IMR-90 (cell line): ENCODE data around the gene SAT1. TPM values are rescaled to one million over a fixed set of nuclear protein-coding genes. Genes with fewer than 3 reads are reported as not detected.

Source experiments
- ATAC-seq: fragments of 200-7000 bp; cut with Tn5 transposase; 2 replicates; pipeline ENCODE4 v1.9.1; 2020; ENCODE audit warnings: low read depth, mild to moderate bottlenecking, moderate library complexity
- BruUV-seq: library from RNA; stranded (reverse); fragments of 400-500 nt; replicated peaks from 2 replicates; lab custom pipeline; 2021; lab: Mats Ljungman, UMichigan
- CTCF ChIA-PET: fragments of 300-600 bp; formaldehyde crosslinking; extraction: SDS; loops from one replicate; lab custom pipeline; 2021; ENCODE audit warnings: antibody characterized with exemption; lab: Yijun Ruan, JAX
- POLR2A ChIA-PET: fragments of 300-600 bp; sonication (Branson Sonifier 250); formaldehyde crosslinking; loops from one replicate; lab custom pipeline; 2022; ENCODE audit warnings: antibody characterized with exemption; ENCODE audit not compliant: unreplicated experiment; lab: Charles Lee
- DNase-seq: peaks from one replicate; pipeline ENCODE4 v3.0.0; 2013
- H2AFZ ChIP-seq: replicated peaks from 2 replicates; pipeline ENCODE3; 2013; ENCODE audit warnings: low read length, mild to moderate bottlenecking; ENCODE audit not compliant: poor library complexity
- H2AK5ac ChIP-seq: 2 replicates; pipeline ENCODE4 v1.6.1; 2013; ENCODE audit warnings: low read depth, low read length, inconsistent platforms
- H2AK9ac ChIP-seq: replicated peaks from 2 replicates; pipeline ENCODE3; 2013; ENCODE audit warnings: mild to moderate bottlenecking, low read depth, low read length, moderate library complexity; ENCODE audit not compliant: poor library complexity
- H2BK120ac ChIP-seq: 2 replicates; pipeline ENCODE4 v1.6.1; 2013; ENCODE audit warnings: low read depth, low read length, inconsistent platforms
- H2BK15ac ChIP-seq: 3 replicates; pipeline ENCODE4 v1.6.1; 2013; ENCODE audit warnings: low read depth, low read length, inconsistent platforms
- H2BK20ac ChIP-seq: 2 replicates; pipeline ENCODE4 v1.6.1; 2013; ENCODE audit warnings: low read depth, mild to moderate bottlenecking, inconsistent platforms, low read length, moderate library complexity
- H2BK5ac ChIP-seq: 2 replicates; pipeline ENCODE4 v1.6.1; 2013; ENCODE audit warnings: mild to moderate bottlenecking, low read depth, low read length, inconsistent platforms; ENCODE audit not compliant: poor library complexity, severe bottlenecking
- H3K14ac ChIP-seq: replicated peaks from 2 replicates; pipeline ENCODE4 v1.6.1; 2013; ENCODE audit warnings: low read depth, low read length, inconsistent platforms
- H3K18ac ChIP-seq: 2 replicates; pipeline ENCODE4 v1.6.1; 2013; ENCODE audit warnings: low read depth, low read length, control low read depth
- H3K23ac ChIP-seq: 2 replicates; pipeline ENCODE4 v1.6.1; 2013; ENCODE audit warnings: low read depth, low read length, inconsistent platforms
- H3K27ac ChIP-seq: 2 replicates; pipeline ENCODE4 v1.5.1; 2013; ENCODE audit warnings: mild to moderate bottlenecking, control low read depth, low read length; ENCODE audit not compliant: insufficient read depth
- H3K27me3 ChIP-seq: 2 replicates; pipeline ENCODE4 v1.6.1; 2013; ENCODE audit warnings: low read length; ENCODE audit not compliant: control insufficient read depth, insufficient read depth
- H3K36me3 ChIP-seq: 2 replicates; pipeline ENCODE4 v1.6.1; 2013; ENCODE audit warnings: low read length, mixed read lengths; ENCODE audit not compliant: control insufficient read depth, insufficient read depth
- H3K4ac ChIP-seq: 2 replicates; pipeline ENCODE4 v1.6.1; 2013; ENCODE audit warnings: low read depth, low read length, inconsistent platforms
- H3K4me1 ChIP-seq: 2 replicates; pipeline ENCODE4 v1.6.1; 2013; ENCODE audit warnings: low read length, mixed read lengths; ENCODE audit not compliant: control insufficient read depth, insufficient read depth
- H3K4me2 ChIP-seq: 2 replicates; pipeline ENCODE4 v1.6.1; 2013; ENCODE audit warnings: low read depth, mild to moderate bottlenecking, control low read depth, low read length, moderate library complexity
- H3K4me3 ChIP-seq: 2 replicates; pipeline ENCODE4 v1.5.1; 2013; ENCODE audit warnings: low read depth, mild to moderate bottlenecking, control low read depth, low read length, moderate library complexity; ENCODE audit not compliant: insufficient read depth
- H3K56ac ChIP-seq: 2 replicates; pipeline ENCODE4 v1.6.1; 2013; ENCODE audit warnings: low read length, inconsistent platforms; ENCODE audit not compliant: insufficient read depth; ENCODE audit errors: extremely low read depth
- H3K79me1 ChIP-seq, 2 experiments: 2 replicates each; pipeline ENCODE4 v1.6.1; 2013; ENCODE audit warnings: low read length in 2 of 2, inconsistent platforms in 1 of 2, low read depth in 1 of 2
- H3K9ac ChIP-seq: 2 replicates; pipeline ENCODE4 v1.6.1; 2013; ENCODE audit warnings: low read depth, low read length, control low read depth
- H3K9me1 ChIP-seq: 2 replicates; pipeline ENCODE4 v1.6.1; 2013; ENCODE audit warnings: low read length, inconsistent platforms; ENCODE audit not compliant: insufficient read depth
- H3K9me3 ChIP-seq: 2 replicates; pipeline ENCODE4 v1.6.1; 2013; ENCODE audit warnings: low read length; ENCODE audit not compliant: control insufficient read depth, insufficient read depth
- H4K20me1 ChIP-seq: 2 replicates; pipeline ENCODE4 v1.6.1; 2013; ENCODE audit warnings: low read length, inconsistent platforms; ENCODE audit not compliant: insufficient read depth
- H4K5ac ChIP-seq: 2 replicates; pipeline ENCODE4 v1.6.1; 2013; ENCODE audit warnings: mild to moderate bottlenecking, low read depth, low read length, control low read depth
- H4K8ac ChIP-seq, 2 experiments: 2 replicates each; pipeline ENCODE4 v1.6.1; 2013; ENCODE audit warnings: low read depth in 2 of 2, low read length in 2 of 2, control low read depth in 1 of 2, inconsistent platforms in 1 of 2
- H4K91ac ChIP-seq: 2 replicates; pipeline ENCODE4 v1.6.1; 2013; ENCODE audit warnings: low read depth, low read length, inconsistent platforms; ENCODE audit not compliant: insufficient read depth
- BHLHE40 ChIP-seq: fragments of 150-350 bp; IDR thresholded peaks from 2 replicates; pipeline ENCODE4 v1.6.1; 2016; ENCODE audit warnings: mild to moderate bottlenecking, low read depth, low read length
- CEBPB ChIP-seq: IDR thresholded peaks from 2 replicates; pipeline ENCODE4 v1.6.1; 2012; ENCODE audit warnings: low read depth, low read length, improper control_type of control experiment
- CHD1 ChIP-seq: IDR thresholded peaks from 2 replicates; pipeline ENCODE4 v1.6.1; 2012; ENCODE audit warnings: low read depth, low read length, improper control_type of control experiment
- FOS ChIP-seq: fragments of 150-350 bp; IDR thresholded peaks from 2 replicates; pipeline ENCODE4 v1.6.1; 2016; ENCODE audit warnings: low read depth, low read length
- MAFK ChIP-seq: IDR thresholded peaks from 2 replicates; pipeline ENCODE4 v1.6.1; 2012; ENCODE audit warnings: low read depth, low read length, improper control_type of control experiment
- MAZ ChIP-seq: IDR thresholded peaks from 2 replicates; pipeline ENCODE4 v1.6.1; 2012; ENCODE audit warnings: low read depth, mild to moderate bottlenecking, low read length, improper control_type of control experiment, moderate library complexity, borderline replicate concordance
- MXI1 ChIP-seq: IDR thresholded peaks from 2 replicates; pipeline ENCODE4 v1.6.1; 2012; ENCODE audit warnings: low read depth, mild to moderate bottlenecking, low read length, moderate library complexity, borderline replicate concordance
- NFE2L2 ChIP-seq: fragments of 150-350 bp; IDR thresholded peaks from 2 replicates; pipeline ENCODE4 v1.6.1; 2016; ENCODE audit warnings: low read depth, mild to moderate bottlenecking, low read length
- POLR2A ChIP-seq: IDR thresholded peaks from 2 replicates; pipeline ENCODE4 v1.6.1; 2012; ENCODE audit warnings: mild to moderate bottlenecking, low read depth, low read length
- RAD21 ChIP-seq: IDR thresholded peaks from 2 replicates; pipeline ENCODE4 v1.6.1; 2012; ENCODE audit warnings: low read length, improper control_type of control experiment
- RCOR1 ChIP-seq: IDR thresholded peaks from 2 replicates; pipeline ENCODE4 v1.6.1; 2012; ENCODE audit warnings: mild to moderate bottlenecking, low read length, improper control_type of control experiment; ENCODE audit not compliant: insufficient replicate concordance
- RFX5 ChIP-seq: IDR thresholded peaks from 2 replicates; pipeline ENCODE4 v1.8.0; 2012; ENCODE audit warnings: low read depth, mild to moderate bottlenecking, low read length, moderate library complexity
- SMC3 ChIP-seq: fragments of 150-350 bp; IDR thresholded peaks from 2 replicates; pipeline ENCODE4 v1.6.1; 2016; ENCODE audit warnings: low read depth, mild to moderate bottlenecking, antibody characterized with exemption, low read length, moderate library complexity
- WGBS, 2 experiments: methylation state at CpG; one replicate each; pipeline versions ENCODE4 v1.1.5 to v1.1.7; 2013; ENCODE audit warnings: missing lambda C conversion rate in 2 of 2; ENCODE audit not compliant: insufficient read length in 1 of 2; ENCODE audit errors: extremely low coverage in 2 of 2; 5-methylcytosine and 5-hydroxymethylcytosine counted together
- dilution Hi-C: fragments of 300-500 bp; cut with HindIII; formaldehyde crosslinking; loops from one replicate; pipeline ENCODE4 v1.14.3; 2018; ENCODE audit warnings: low sequenced_read_pairs; ENCODE audit not compliant: unreplicated experiment
- in situ Hi-C: fragments of 300-500 bp; cut with MboI; formaldehyde crosslinking; loops from 3 replicates; pipeline ENCODE4 v1.14.3; 2019; ENCODE audit warnings: low sequenced_read_pairs, inconsistent platforms, mixed read lengths
- intact Hi-C: fragments of 100-400 bp; cut with micrococcal nuclease; formaldehyde crosslinking; loops from 2 replicates; pipeline ENCODE4 v1.10.0; 2022
- polyA plus RNA-seq, 3 experiments: library from polyadenylated mRNA; depleted of rRNA; stranded (reverse); fragments of >200 nt; gene quantifications; 2 replicates each; pipeline ENCODE4 v1.2.3, GENCODE V29; 2012; ENCODE audit warnings: low replicate concordance in 1 of 3
- total RNA-seq: library from RNA; depleted of rRNA; stranded (reverse); fragments of >200 nt; gene quantifications from 2 replicates; pipeline ENCODE4 v1.2.3, GENCODE V29; 2012
- TF ChIP-seq, protein P1 (sequence below): fragments of 150-350 bp; IDR thresholded peaks from 2 replicates; pipeline ENCODE4 v1.6.1; 2017; ENCODE audit warnings: mild to moderate bottlenecking, antibody characterized with exemption, low read length, low read depth
- TF ChIP-seq, protein P2 (sequence below): fragments of 150-350 bp; IDR thresholded peaks from 2 replicates; pipeline ENCODE4 v1.6.1; 2016; ENCODE audit warnings: low read depth, mild to moderate bottlenecking, low read length, moderate library complexity, borderline replicate concordance
- TF ChIP-seq, protein P3 (sequence below): conservative IDR thresholded peaks from 2 replicates; pipeline ENCODE4 v1.5.1; 2012; ENCODE audit warnings: mild to moderate bottlenecking, low read depth, low read length, improper control_type of control experiment

SAT1 gene
- total and polyA plus RNA-seq, 2 of the 4 experiments (the other 2 are of a cell fraction): 55.9 to 92.8 TPM

DNA sequence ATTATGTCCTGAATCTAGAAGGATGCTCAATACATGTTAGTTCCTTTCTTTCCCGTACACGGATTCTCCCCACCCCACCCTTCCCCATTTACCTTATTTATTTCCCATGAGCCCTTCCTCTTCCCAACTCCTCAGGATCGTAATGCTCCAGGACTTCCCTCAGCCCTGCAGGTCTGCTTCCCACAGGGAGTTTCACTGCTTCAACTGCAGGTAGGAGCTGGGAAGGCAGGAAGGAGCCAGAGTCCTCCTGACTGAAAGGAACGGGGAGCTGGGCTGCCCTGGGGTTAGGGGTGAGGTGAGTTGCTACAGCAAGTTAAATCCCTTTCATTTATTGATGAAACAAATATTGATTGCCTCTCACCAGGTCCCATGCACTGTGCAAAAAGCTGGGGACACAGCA, 33.2 kb downstream of the SAT1 start:
- Histone ChIP-seq H3K9me1 (no peaks in the 10 kb centered on the region), H4K20me1 (no peaks in the 10 kb centered on the region), H3K4me3 (no peak overlapping the region), H3K79me1 (no peaks in the 10 kb centered on the region), H2BK20ac (no peak overlapping the region), H2AK9ac (no peak overlapping the region), H3K9me3 (peaks cover 2% of the 10 kb centered on the region), H3K14ac (no peak overlapping the region), H2BK120ac (no peak overlapping the region), H4K91ac (no peak overlapping the region), H3K23ac (no peak overlapping the region), H2BK5ac (no peak overlapping the region), H3K9ac (no peak overlapping the region), H4K5ac (no peak overlapping the region), H3K4me2 (no peak overlapping the region), H3K27me3 (no peaks in the 10 kb centered on the region; the same call in 1 of the 2 replicates), H3K18ac (no peak overlapping the region), H3K4ac (no peak overlapping the region), H2BK15ac (no peak overlapping the region), H4K8ac (no peak overlapping the region), H3K27ac (no peak overlapping the region), H3K36me3 (no peaks in the 10 kb centered on the region), H3K56ac (no peak overlapping the region), H2AFZ (no peak overlapping the region), H2AK5ac (no peak overlapping the region), H3K4me1 (no peaks in the 10 kb centered on the region)
- BruUV-seq: no TSS peak
- intact Hi-C loops (no loop called here), in situ Hi-C loops (no loop called here), dilution Hi-C loops (no loop called here)
- POLR2A ChIA-PET: no interaction called here
- ATAC-seq (no peak), DNase-seq (no peak)
- CTCF ChIA-PET: no interaction called here
- TF ChIP-seq SMC3 (no peak), RCOR1 (no peak), BHLHE40 (no peak), RFX5 (no peak), FOS (no peak), RAD21 (no peak), POLR2A (no peak), MAFK (no peak), MAZ (no peak), MXI1 (no peak), CEBPB (no peak), CHD1 (no peak), NFE2L2 (no peak)
- TF ChIP-seq, protein P1, sequence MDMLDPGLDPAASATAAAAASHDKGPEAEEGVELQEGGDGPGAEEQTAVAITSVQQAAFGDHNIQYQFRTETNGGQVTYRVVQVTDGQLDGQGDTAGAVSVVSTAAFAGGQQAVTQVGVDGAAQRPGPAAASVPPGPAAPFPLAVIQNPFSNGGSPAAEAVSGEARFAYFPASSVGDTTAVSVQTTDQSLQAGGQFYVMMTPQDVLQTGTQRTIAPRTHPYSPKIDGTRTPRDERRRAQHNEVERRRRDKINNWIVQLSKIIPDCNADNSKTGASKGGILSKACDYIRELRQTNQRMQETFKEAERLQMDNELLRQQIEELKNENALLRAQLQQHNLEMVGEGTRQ: no peak
- TF ChIP-seq, protein P2, sequence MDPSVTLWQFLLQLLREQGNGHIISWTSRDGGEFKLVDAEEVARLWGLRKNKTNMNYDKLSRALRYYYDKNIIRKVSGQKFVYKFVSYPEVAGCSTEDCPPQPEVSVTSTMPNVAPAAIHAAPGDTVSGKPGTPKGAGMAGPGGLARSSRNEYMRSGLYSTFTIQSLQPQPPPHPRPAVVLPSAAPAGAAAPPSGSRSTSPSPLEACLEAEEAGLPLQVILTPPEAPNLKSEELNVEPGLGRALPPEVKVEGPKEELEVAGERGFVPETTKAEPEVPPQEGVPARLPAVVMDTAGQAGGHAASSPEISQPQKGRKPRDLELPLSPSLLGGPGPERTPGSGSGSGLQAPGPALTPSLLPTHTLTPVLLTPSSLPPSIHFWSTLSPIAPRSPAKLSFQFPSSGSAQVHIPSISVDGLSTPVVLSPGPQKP: no peak
- TF ChIP-seq, protein P3, sequence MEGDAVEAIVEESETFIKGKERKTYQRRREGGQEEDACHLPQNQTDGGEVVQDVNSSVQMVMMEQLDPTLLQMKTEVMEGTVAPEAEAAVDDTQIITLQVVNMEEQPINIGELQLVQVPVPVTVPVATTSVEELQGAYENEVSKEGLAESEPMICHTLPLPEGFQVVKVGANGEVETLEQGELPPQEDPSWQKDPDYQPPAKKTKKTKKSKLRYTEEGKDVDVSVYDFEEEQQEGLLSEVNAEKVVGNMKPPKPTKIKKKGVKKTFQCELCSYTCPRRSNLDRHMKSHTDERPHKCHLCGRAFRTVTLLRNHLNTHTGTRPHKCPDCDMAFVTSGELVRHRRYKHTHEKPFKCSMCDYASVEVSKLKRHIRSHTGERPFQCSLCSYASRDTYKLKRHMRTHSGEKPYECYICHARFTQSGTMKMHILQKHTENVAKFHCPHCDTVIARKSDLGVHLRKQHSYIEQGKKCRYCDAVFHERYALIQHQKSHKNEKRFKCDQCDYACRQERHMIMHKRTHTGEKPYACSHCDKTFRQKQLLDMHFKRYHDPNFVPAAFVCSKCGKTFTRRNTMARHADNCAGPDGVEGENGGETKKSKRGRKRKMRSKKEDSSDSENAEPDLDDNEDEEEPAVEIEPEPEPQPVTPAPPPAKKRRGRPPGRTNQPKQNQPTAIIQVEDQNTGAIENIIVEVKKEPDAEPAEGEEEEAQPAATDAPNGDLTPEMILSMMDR: no peak
- no CpG with 5 or more reads among the region's 4 CpGs for WGBS, 2 experiments
